GM12878 (cell line): ENCODE results near the gene LARP7. TPM values are rescaled to one million over a fixed set of nuclear protein-coding genes. Genes with fewer than 3 reads are reported as not detected.

Experiments used
- ATAC-seq: fragments of 200-7000 bp; cut with Tn5 transposase; 3 replicates; pipeline ENCODE4 v1.9.1; 2020; ENCODE audit warnings: mild to moderate bottlenecking, moderate library complexity
- BruUV-seq: library from RNA; stranded (reverse); fragments of 400-500 nt; replicated peaks from 2 replicates; lab custom pipeline; 2021; lab: Mats Ljungman, UMichigan
- CTCF ChIA-PET: fragments of 300-600 bp; sonication (Branson Sonifier 250); formaldehyde crosslinking; extraction: SDS; loops from one replicate; lab custom pipeline; 2021; ENCODE audit warnings: inconsistent platforms; lab: Yijun Ruan, JAX
- POLR2A ChIA-PET: fragments of 350-600 bp; formaldehyde crosslinking; extraction: SDS; loops from one replicate; lab custom pipeline; 2021; ENCODE audit warnings: inconsistent platforms; lab: Charles Lee
- RAD21 ChIA-PET: fragments of 300-600 bp; sonication (Branson Sonifier 250); formaldehyde crosslinking; loops from one replicate; lab custom pipeline; 2023; ENCODE audit warnings: antibody characterized with exemption; ENCODE audit not compliant: unreplicated experiment; lab: Charles Lee
- SMC1A ChIA-PET: fragments of 300-600 bp; sonication (Branson Sonifier 250); formaldehyde crosslinking; loops from one replicate; lab custom pipeline; 2023; ENCODE audit not compliant: unreplicated experiment, uncharacterized antibody; lab: Charles Lee
- DNase-seq: peaks from one replicate; pipeline ENCODE4 v3.0.0-alpha.2; 2011; ENCODE audit warnings: low read depth, low spot score
- FAIRE-seq: peaks from 3 replicates; lab custom pipeline; 2011; peaks lifted over from hg19 to GRCh38; lab: Jason Lieb, UNC
- H2AFZ ChIP-seq: 2 replicates; pipeline ENCODE4 v1.6.0; 2011; ENCODE audit warnings: low read depth, low read length, control low read depth; ENCODE audit not compliant: control insufficient read depth
- H3K27ac ChIP-seq: 2 replicates; pipeline ENCODE4 v1.5.1; 2011; ENCODE audit warnings: control low read depth; ENCODE audit not compliant: control insufficient read depth, insufficient read depth
- H3K27me3 ChIP-seq, 2 experiments: replicated peaks in 1 of 2; 2 replicates each; pipeline versions ENCODE4 v1.6.0 to v1.6.1; 2011; ENCODE audit warnings: low read length in 1 of 2; ENCODE audit not compliant: control insufficient read depth in 2 of 2, insufficient read depth in 2 of 2
- H3K36me3 ChIP-seq, 2 experiments: 2 replicates each; pipeline ENCODE4 v1.5.1; 2011; ENCODE audit warnings: low read length in 1 of 2; ENCODE audit not compliant: control insufficient read depth in 2 of 2, insufficient read depth in 2 of 2
- H3K4me1 ChIP-seq: 2 replicates; pipeline ENCODE4 v1.6.1; 2011; ENCODE audit warnings: mild to moderate bottlenecking, low read length, moderate library complexity, mixed read lengths; ENCODE audit not compliant: control insufficient read depth, insufficient read depth
- H3K4me2 ChIP-seq: 2 replicates; pipeline ENCODE4 v1.6.0; 2011; ENCODE audit warnings: control low read depth; ENCODE audit not compliant: control insufficient read depth, insufficient read depth
- H3K4me3 ChIP-seq: fragments of 200-600 bp; sonication (generic); 2 replicates; pipeline ENCODE4 v1.5.1; 2016
- H3K79me2 ChIP-seq: 2 replicates; pipeline ENCODE4 v1.6.0; 2011; ENCODE audit warnings: low read length; ENCODE audit not compliant: control insufficient read depth, insufficient read depth
- H3K9ac ChIP-seq: 2 replicates; pipeline ENCODE4 v1.8.0; 2011; ENCODE audit warnings: low read length, control low read depth, mixed read lengths; ENCODE audit not compliant: control insufficient read depth, insufficient read depth
- H3K9me3 ChIP-seq: replicated peaks from 3 replicates; pipeline ENCODE4 v1.5.1; 2011; ENCODE audit warnings: mild to moderate bottlenecking, low read length; ENCODE audit not compliant: control insufficient read depth, insufficient read depth
- H4K20me1 ChIP-seq: 2 replicates; pipeline ENCODE4 v1.6.0; 2011; ENCODE audit not compliant: control insufficient read depth, insufficient read depth
- BMI1 ChIP-seq: fragments of 450-650 bp; IDR thresholded peaks from 2 replicates; pipeline ENCODE4 v1.6.1; 2016; ENCODE audit warnings: mild to moderate bottlenecking, moderate library complexity, borderline replicate concordance
- CHD4 ChIP-seq: fragments of 200-600 bp; sonication (generic); IDR thresholded peaks from 2 replicates; pipeline ENCODE4 v1.6.1; 2016; ENCODE audit warnings: mild to moderate bottlenecking
- EGR1 ChIP-seq, 2 experiments: IDR thresholded peaks; 1 replicate in 1 of 2; 2 replicates in 1 of 2; pipeline ENCODE4 v1.6.1; 2011 to 2012; ENCODE audit warnings: low read depth in 2 of 2, low read length in 2 of 2, borderline replicate concordance in 1 of 2, mild to moderate bottlenecking in 1 of 2, moderate library complexity in 1 of 2
- SIN3A ChIP-seq: IDR thresholded peaks from 2 replicates; pipeline ENCODE4 v1.6.1; 2012; ENCODE audit warnings: low read depth, low read length, improper control_type of control experiment
- SMAD5 ChIP-seq: IDR thresholded peaks from 2 replicates; pipeline ENCODE4 v1.6.1; 2016; ENCODE audit warnings: antibody characterized with exemption, low read depth
- in situ Hi-C: fragments of 300-500 bp; cut with MboI; formaldehyde crosslinking; loops from 9 replicates; pipeline ENCODE4 v1.14.3; 2018; ENCODE audit warnings: mixed read lengths
- intact Hi-C: fragments of 100-400 bp; cut with micrococcal nuclease; formaldehyde crosslinking; loops from one replicate; pipeline ENCODE4 v1.14.2; 2022; ENCODE audit not compliant: unreplicated experiment
- polyA plus RNA-seq, 11 experiments: library from polyadenylated mRNA; depleted of rRNA in 4 of 11; unstranded in 6 of 11; stranded (reverse) in 5 of 11; fragments of >200 nt; fragmentation: Nextera tagmentation in 4 of 11; fragmentation: Illumina TruSeq in 1 of 11; extraction: Ambion mirVana in 4 of 11; extraction: Trizol in 1 of 11; gene quantifications; 1 replicate in 1 of 11; 2 replicates in 10 of 11; pipeline versions ENCODE4 v1.2.1 to v1.2.3, GENCODE V29; 2011 to 2016; ENCODE audit warnings: inconsistent platforms in 2 of 11, missing spikeins in 2 of 11, low read depth in 1 of 11
- total RNA-seq, 4 experiments: library from RNA; depleted of rRNA in 3 of 4; stranded (reverse); fragments of >200 nt in 3 of 4; fragmentation: Illumina TruSeq in 1 of 4; extraction: Trizol in 1 of 4; gene quantifications; 2 replicates each; pipeline versions ENCODE4 v1.2.1 to v1.2.3, GENCODE V29; 2013 to 2021

The LARP7 gene
- total and polyA plus RNA-seq, 10 of the 15 experiments (the other 5 are each of a cell fraction or from before 2014, with no cell fraction given) = 27.8 to 107 (median 61.8) TPM

DNA sequence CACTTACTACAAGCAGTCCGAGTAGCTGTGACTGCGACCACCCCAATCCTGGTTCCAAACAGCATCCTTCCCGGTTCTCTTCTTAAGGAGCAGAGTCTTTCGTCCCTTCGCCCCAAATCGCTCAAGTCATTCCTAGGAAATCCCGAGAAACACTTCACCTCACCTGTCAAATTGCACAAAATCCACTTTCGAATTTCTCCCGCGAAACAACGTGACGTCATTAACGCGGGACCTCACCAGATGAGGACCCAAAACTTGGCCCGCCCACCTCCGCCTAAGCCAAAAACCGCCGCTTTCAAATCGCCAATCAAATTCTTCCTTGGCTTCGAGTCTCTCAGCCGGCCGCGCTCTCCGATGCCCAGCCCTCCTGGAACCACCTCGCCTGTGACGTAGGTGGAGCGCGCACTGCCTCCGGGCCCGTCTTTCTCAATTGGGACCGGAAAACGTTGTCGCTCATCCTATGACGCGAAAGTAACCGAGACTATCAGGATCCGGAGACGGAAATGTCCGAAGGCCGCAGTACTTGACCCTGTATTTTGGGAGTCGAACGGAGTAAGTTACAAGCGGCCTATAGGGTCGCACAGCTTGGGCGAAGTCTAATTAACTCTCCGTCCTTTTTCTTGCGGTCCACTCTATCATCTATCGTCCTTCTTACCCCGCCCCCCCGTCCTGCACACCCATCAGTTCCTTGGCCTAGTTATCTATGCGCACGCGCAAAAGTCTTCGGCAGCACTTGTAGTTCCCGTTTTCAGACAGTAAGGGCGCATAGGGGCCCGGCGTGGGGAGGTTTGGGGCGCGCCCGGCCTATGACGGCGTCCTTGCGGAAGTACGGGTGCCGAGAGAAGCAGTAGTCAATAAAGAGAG, at the start of gene LARP7, which contains the start of gene ZGRF1 (continued):
- no peak for TF ChIP-seq CHD4
- TF ChIP-seq SIN3A = peak; percentile 99

GRCh38 chr4:112589206-112589605, 47.7 kb upstream of the LARP7 start:
- BruUV-seq = no TSS peak
- ChIA-PET RAD21 (no interaction called here), CTCF (interaction anchor here (1.9 kb wide), 1 partner anchor 11 kb away, joined by 5 read pairs; no protein-coding TSS in a partner anchor), POLR2A (no interaction called here), SMC1A (interaction anchor here (0.7 to 2.4 kb wide), 3 partner anchors 10 to 33 kb away, joined by 3 to 8 read pairs (median 5); no protein-coding TSS in a partner anchor)
- H3K79me2 ChIP-seq = no peaks in the 10 kb centered on the region
- ATAC-seq (no peak), DNase-seq (no peak), FAIRE-seq (no peak)
- H4K20me1 ChIP-seq = no peaks in the 10 kb centered on the region
- H2AFZ ChIP-seq = no peak overlapping the region
- TF ChIP-seq EGR1 (IDR thresholded peaks at IDR 0.05; ENCODE audit: borderline replicate concordance in 1 of 2, low read depth in 2 of 2, low read length in 2 of 2) (no peak), SMAD5 (no peak), BMI1 (no peak)
- H3K9ac ChIP-seq = no peak overlapping the region
- in situ Hi-C loops (no loop called here), intact Hi-C loops (no loop called here)
- H3K27ac ChIP-seq = no peak overlapping the region
- H3K4me3 ChIP-seq = no peak overlapping the region
- peaks cover 3% of the 10 kb centered on the region; the same call in 1 of the 2 replicates for H3K4me1 ChIP-seq
- no peaks in the 10 kb centered on the region for H3K27me3 ChIP-seq
- H3K9me3 ChIP-seq = no peaks in the 10 kb centered on the region
- peaks cover 0 to 7% of the 10 kb centered on the region in 2 experiments; a peak in 3 of 4 replicates for H3K36me3 ChIP-seq
- no peak overlapping the region for H3K4me2 ChIP-seq
